NCI-H82 (cell line): ENCODE data around the gene UTP25.
"Not testable (repeated sequence)": the region's sequence is repeated elsewhere in the genome, so short reads cannot be mapped to it uniquely, and the experiment has no call there.

ENCODE experiments used
- DNase-seq: peaks from one replicate; lab custom pipeline; 2025; lab: John Stamatoyannopoulos, UW

UTP25 gene

DNA sequence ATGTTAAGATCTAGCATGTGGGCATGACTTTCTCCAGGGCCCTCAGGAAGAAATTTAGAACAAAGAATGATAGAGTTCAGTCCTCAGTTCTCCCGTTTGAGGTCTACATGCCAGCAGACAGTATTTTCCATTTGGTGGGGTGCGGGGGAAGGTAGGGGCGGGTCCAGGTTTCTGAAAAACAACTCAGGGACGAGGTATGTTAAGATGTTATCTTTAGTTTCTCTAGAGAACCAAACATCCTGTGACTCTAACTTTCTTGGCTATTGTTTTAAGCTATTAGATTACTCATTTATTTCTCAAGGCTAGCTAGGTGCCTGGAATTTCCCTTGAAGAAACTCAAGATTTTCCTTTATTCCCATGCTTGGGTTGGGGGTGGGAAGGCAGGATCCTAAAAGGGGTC lies 67.9 kb downstream of the UTP25 start:
- DNase-seq: no peak

DNA sequence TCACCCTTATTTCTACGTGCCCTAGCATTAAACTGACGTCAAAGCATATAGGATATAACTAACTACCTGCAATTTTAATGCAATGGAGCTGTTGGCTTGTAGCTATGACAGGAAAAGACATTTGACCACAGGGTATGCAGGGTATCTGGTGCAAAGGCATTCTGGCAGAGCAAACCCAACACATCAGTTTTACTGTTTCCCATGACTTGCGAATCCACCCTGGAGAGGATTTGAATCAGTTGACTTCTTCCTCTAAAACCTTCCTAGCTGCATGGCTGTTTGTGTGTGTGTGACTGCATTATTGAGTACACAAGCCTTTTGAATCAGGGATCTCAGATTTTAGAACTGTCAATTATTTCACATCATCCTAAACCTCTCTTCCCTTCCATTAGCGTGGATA lies 68.6 kb downstream of the UTP25 start:
- no peak for DNase-seq

GRCh38 chr1:209898271-209898670 lies 70.5 kb downstream of the UTP25 start:
- not testable (repeated sequence) for DNase-seq

DNA sequence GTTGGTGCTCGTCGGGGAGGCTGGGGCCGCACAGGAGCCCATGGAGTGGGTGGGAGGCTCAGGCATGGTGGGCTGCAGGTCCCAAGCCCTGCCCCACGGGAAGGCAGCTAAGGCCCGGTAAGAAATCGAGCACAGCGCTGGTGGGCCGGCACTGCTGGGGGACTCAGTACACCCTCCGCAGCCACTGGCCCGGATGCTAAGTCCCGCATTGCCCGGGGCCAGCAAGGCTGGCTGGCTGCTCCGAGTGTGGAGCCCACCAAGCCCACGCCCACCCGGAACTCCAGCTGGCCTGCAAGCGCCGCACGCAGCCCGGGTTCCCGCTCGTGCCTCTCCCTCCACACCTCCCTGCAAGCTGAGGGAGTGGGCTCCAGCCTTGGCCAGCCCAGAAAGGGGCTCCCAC lies 71.1 kb downstream of the UTP25 start:
- DNase-seq: not testable (repeated sequence)

DNA sequence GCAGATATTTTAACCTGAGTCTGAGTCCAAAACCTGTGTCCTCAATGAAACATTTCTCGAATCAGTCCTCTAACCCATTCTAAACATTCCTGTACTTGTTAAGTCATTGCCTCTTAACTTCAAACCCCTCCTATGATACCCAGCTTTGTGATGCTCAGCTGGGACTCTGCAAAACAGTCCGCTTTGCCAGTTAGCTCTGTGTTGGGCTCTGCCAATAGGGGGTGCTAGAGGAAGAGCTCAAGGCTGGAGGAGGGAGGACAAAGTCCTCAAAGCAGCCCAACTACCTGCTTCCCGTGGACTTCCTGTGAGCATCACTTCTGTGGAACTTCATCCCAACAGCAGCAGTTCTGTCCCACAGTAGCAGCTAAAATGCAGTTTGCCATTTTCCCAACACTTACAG lies 72.2 kb downstream of the UTP25 start:
- peak; percentile 74 for DNase-seq

DNA sequence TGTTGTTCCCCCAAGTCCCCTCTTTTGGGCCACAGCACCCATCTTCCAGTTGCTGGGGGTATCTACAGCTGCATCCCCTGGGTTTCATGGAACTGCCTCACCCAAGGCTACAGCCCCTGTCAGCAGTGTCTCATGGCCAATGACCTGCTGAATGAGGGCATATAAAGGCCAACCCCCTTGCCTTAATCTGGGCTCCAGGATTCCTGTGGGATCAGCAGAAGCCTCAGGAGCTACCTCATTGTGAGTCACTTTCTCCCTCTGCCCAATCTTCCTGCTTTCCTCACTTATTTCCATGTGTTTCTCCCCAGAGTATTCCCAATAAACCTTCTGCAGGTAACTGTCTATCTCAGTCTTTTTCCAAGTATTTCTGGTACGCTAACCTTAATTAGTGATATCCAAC lies 73.0 kb downstream of the UTP25 start:
- no peak for DNase-seq

DNA sequence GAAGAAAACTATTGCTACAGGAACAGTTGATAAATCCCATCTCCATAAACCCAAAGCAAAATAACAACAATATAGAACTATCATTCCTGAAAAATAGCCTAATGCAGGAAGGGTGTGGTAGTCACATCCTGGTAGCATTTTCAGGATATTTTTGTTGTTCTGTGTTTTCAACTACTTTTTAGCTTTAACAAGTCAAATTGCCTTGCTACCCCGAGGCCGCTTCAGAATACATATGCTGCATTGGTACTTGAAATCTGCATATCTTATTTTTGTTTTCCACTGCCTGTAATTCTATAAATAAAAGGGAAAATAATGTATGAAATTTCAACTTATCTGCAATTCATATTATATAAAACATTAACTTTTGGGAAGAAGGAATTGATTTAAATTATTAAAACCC lies 73.4 kb downstream of the UTP25 start:
- no peak for DNase-seq

GRCh38 chr1:209904774-209905173 lies 77.0 kb downstream of the UTP25 start:
- not testable (repeated sequence) for DNase-seq
